Uterus (tissue), 4 donors: Measurements from ENCODE around the gene TCF12. TPM values are rescaled to one million over a fixed set of nuclear protein-coding genes. Genes with fewer than 3 reads are reported as not detected.

Experiments
- DNase-seq, 2 donors: peaks; one replicate each; pipeline ENCODE4 v3.0.0-alpha.2; 2019 to 2020
- H3K27ac ChIP-seq, 2 donors: fragments of 200-600 bp; sonication (generic); 1 replicate in 1 of 2; 2 replicates in 1 of 2; pipeline ENCODE4 v1.5.1; 2016 to 2018
- H3K27me3 ChIP-seq, 2 donors: fragments of 200-600 bp; sonication (generic); one replicate each; pipeline ENCODE4 v1.5.1; 2018 to 2019; ENCODE audit warnings: control low read depth in 1 of 2
- H3K36me3 ChIP-seq, 2 donors: fragments of 200-600 bp; sonication (generic); one replicate each; pipeline ENCODE4 v1.5.1; 2019; ENCODE audit warnings: control low read depth in 1 of 2
- H3K4me1 ChIP-seq, 2 donors: fragments of 200-600 bp; sonication (generic); one replicate each; pipeline ENCODE4 v1.5.1; 2018 to 2019; ENCODE audit warnings: control low read depth in 1 of 2
- H3K4me3 ChIP-seq, 2 donors: fragments of 200-600 bp; sonication (generic); 1 replicate in 1 of 2; 2 replicates in 1 of 2; pipeline ENCODE4 v1.5.1; 2018 to 2019; ENCODE audit warnings: mild to moderate bottlenecking in 1 of 2
- H3K9me3 ChIP-seq, 2 donors: fragments of 200-600 bp; sonication (generic); one replicate each; pipeline ENCODE4 v1.5.1; 2019; ENCODE audit warnings: control low read depth in 1 of 2
- CTCF ChIP-seq, 4 experiments: fragments of 200-600 bp in 2 of 4; fragments of 450-650 bp in 2 of 4; sonication (generic) in 2 of 4; IDR thresholded peaks; one replicate each; pipeline ENCODE4 v1.5.1; 2016 to 2019; ENCODE audit warnings: antibody characterized with exemption in 4 of 4, mild to moderate bottlenecking in 2 of 4, moderate library complexity in 1 of 4
- POLR2A ChIP-seq, 2 donors: fragments of 450-650 bp; IDR thresholded peaks; one replicate each; pipeline ENCODE4 v1.6.1; 2016; ENCODE audit warnings: antibody characterized with exemption in 2 of 2, mild to moderate bottlenecking in 1 of 2, moderate library complexity in 1 of 2
- intact Hi-C: fragments of 100-400 bp; cut with DNase I; formaldehyde crosslinking; loops from one replicate; pipeline ENCODE4 v1.15.1; 2023; ENCODE audit warnings: low total_unique reads
- total RNA-seq, 4 donors: library from RNA; depleted of rRNA in 3 of 4; stranded (reverse); fragments of >200 nt in 3 of 4; gene quantifications; one replicate each; pipeline versions ENCODE4 v1.1.0 to v1.2.4, GENCODE V29; 2014 to 2023
- donor health status: DM: yes; HTN: yes; CAD: no.

Gene TCF12
- total RNA-seq, 4 donors from 2014 or later: 109 to 361 (median 196) TPM

DNA sequence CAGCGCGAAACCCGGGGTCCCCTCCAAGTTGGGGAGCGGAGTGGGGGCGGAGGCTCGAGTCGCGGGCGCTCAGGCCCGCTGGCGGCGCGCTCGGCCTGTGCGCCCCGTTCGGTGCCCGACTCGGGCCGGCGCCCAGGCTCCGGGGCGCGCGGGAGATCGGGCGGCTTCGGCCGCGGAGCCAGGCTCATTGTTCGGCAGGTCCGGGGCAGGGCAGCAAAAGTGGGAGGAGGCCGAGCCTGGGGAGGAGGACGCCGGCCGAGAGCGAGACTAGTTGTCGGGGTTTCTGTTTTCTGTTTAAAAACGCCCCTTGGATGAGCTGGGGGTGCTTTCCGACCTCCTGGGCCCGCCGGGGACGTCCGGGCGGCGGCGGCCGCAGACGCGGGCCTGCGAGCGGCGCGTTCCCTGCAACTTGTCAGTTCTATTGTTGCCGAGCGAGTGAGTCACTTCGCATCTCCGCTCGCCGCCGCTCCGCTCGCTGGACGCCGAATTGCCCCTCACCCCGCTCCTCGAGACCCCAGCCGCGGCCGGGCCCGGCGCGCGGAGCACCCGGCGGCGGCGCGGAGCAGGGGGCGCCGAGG lies 676 bp downstream of the TCF12 start:
- DNase-seq: peak; percentile 51 to 54
- H3K27ac ChIP-seq: peak overlapping the region; percentile 92 to 97
- TF ChIP-seq POLR2A (IDR thresholded peaks at IDR 0.05) (peak; percentile 17 to 41), CTCF (IDR thresholded peaks at IDR 0.05) (no peak)
- no peaks in the 10 kb centered on the region for H3K9me3 ChIP-seq
- intact Hi-C loops: no loop called here
- H3K36me3 ChIP-seq: no peaks in the 10 kb centered on the region
- no peaks in the 10 kb centered on the region for H3K27me3 ChIP-seq
- peaks cover 0 to 14% of the 10 kb centered on the region in 2 donors for H3K4me1 ChIP-seq
- peak overlapping the region; percentile 76 to 90 for H3K4me3 ChIP-seq

- intact Hi-C loops: no loop called here
- peak in 1 of 2 donors; percentile 31 for DNase-seq
- TF ChIP-seq CTCF (IDR thresholded peaks at IDR 0.05): no peak
- TF ChIP-seq POLR2A (IDR thresholded peaks at IDR 0.05): no peak
- peak overlapping the region; percentile 76 to 90 for H3K4me3 ChIP-seq
- no peaks in the 10 kb centered on the region for H3K36me3 ChIP-seq
- H3K27me3 ChIP-seq: no peaks in the 10 kb centered on the region
- H3K4me1 ChIP-seq: peaks cover 0 to 14% of the 10 kb centered on the region in 2 donors
- peak overlapping the region; percentile 92 to 97 for H3K27ac ChIP-seq
- H3K9me3 ChIP-seq: no peaks in the 10 kb centered on the region
Observed at GRCh38 chr15:56919609-56920366, 1.3 kb downstream of the TCF12 start.

- DNase-seq: no peak
- H3K27me3 ChIP-seq: no peaks in the 10 kb centered on the region
- intact Hi-C loops: no loop called here
- TF ChIP-seq CTCF (IDR thresholded peaks at IDR 0.05): no peak
- TF ChIP-seq POLR2A (IDR thresholded peaks at IDR 0.05): no peak
- H3K4me1 ChIP-seq: peaks cover 0 to 14% of the 10 kb centered on the region in 2 donors
- H3K36me3 ChIP-seq: no peaks in the 10 kb centered on the region
- peak overlapping the region; percentile 92 to 97 for H3K27ac ChIP-seq
- H3K4me3 ChIP-seq: peak overlapping the region; percentile 76 to 90
- H3K9me3 ChIP-seq: no peaks in the 10 kb centered on the region
Observed at GRCh38 chr15:56920367-56920627, 1.9 kb downstream of the TCF12 start.

DNA sequence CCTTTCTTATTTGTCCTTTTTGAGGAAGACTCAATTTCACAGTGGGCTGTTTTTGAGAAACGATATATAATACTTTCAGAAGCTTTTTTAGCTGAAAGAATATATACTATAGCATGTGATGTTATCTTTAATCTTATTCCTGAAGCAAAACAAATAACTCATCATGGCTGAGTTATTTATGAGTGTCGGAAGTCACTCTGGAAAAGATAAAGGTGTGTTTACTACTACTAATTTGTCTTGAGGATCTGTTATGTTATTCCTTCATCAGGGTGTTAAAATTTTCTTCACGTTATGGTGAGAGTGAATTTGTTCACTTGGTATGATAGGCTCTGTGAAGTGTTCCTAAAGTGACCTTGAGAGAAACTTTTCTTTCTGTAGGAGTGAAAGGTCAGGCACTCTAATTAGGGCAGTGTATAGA lies 4.7 kb downstream of the TCF12 start:
- intact Hi-C loops: no loop called here
- TF ChIP-seq POLR2A (IDR thresholded peaks at IDR 0.05): no peak
- no peak for TF ChIP-seq CTCF (IDR thresholded peaks at IDR 0.05)

DNA sequence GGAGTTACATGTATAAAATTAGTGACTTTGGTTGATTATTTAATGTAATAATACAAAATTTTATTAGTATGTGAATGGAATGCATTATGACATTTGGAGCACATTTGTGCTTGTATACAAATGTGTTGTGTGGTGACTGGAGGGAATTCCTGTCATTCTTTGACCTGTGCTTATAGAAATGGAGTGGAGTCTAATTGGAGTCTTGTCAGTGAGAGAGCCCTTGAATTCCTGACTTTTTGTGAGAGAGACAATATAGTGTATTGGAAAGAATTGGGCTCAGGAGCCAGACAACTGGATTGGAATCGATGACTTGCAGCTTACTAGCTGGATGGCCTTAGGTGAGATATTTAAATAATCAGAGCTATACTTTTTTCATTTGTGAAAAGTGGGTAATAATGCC lies 9.4 kb downstream of the TCF12 start:
- TF ChIP-seq POLR2A (IDR thresholded peaks at IDR 0.05) (no peak), CTCF (IDR thresholded peaks at IDR 0.05) (no peak)
- no peaks in the 10 kb centered on the region for H3K36me3 ChIP-seq
- intact Hi-C loops: no loop called here

More for the DNA sequence above, 4.7 kb downstream of the TCF12 start:
- no peaks in the 10 kb centered on the region for H3K36me3 ChIP-seq
- H3K9me3 ChIP-seq: no peaks in the 10 kb centered on the region
- H3K4me3 ChIP-seq: no peak overlapping the region
- peaks cover 0 to 14% of the 10 kb centered on the region in 2 donors for H3K4me1 ChIP-seq
- H3K27me3 ChIP-seq: no peaks in the 10 kb centered on the region
- no peak for DNase-seq
- H3K27ac ChIP-seq: no peak overlapping the region

More for the DNA sequence above, 9.4 kb downstream of the TCF12 start:
- DNase-seq: no peak
- Histone ChIP-seq H3K27ac (no peak overlapping the region), H3K4me1 (peaks cover 0 to 6% of the 10 kb centered on the region in 2 donors), H3K4me3 (no peak overlapping the region), H3K9me3 (no peaks in the 10 kb centered on the region), H3K27me3 (no peaks in the 10 kb centered on the region)
